Measurements from ENCODE around the gene TMEM86B. TPM values are rescaled to one million over a fixed set of nuclear protein-coding genes. Genes with fewer than 3 reads are reported as not detected.
A peak's percentile ranks its signal among the peaks of the same experiment; 100 is the strongest.

TMEM86B gene
- total and polyA plus RNA-seq, 8 donors, result 1.9 to 4.4 (median 2.7) TPM

DNA sequence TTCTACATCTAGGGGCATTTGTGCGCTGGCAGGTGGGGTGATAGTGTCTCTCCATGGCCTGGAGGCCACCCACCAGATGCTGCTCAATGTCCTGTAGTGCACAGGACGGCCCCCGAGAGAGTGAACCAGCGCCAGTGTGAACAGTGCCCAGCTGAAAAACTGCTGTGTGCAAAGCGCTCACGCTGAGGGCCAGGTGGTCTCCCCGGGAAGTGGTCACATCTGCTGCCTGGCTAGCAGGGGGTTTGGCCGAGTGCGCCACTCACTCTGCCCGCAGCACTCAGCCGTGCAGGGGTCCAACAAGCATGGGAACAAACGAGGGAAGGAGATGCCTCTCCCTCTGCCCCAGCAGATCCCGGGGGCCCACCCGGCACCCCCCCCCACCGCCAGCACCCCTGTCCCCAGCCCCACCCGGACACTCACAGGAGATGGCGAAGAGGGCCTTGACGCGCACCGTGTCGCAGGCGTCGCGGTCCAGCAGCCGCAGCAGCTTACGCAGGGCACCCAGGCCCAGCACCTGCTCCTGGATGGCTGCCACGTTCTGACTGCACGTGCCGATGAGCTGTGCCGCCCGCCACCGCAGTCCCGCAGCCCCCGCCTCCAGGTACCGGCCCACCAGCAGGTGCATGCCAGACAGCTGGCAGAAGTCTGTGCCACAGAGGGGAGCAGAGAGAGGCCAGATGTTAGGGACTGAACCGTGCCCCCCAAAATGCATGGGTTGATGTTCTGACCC, 45.6 kb upstream of the TMEM86B start:
- Histone ChIP-seq H3K9me3 (no peaks in the 10 kb centered on the region), H3K27me3 (no peaks in the 10 kb centered on the region), H3K4me1 (peaks cover 2 to 3% of the 10 kb centered on the region in 2 donors), H3K4me3 (no peak overlapping the region), H3K36me3 (peaks cover 0 to 56% of the 10 kb centered on the region in 2 donors), H3K27ac (no peak overlapping the region)
- TF ChIP-seq, protein P1, sequence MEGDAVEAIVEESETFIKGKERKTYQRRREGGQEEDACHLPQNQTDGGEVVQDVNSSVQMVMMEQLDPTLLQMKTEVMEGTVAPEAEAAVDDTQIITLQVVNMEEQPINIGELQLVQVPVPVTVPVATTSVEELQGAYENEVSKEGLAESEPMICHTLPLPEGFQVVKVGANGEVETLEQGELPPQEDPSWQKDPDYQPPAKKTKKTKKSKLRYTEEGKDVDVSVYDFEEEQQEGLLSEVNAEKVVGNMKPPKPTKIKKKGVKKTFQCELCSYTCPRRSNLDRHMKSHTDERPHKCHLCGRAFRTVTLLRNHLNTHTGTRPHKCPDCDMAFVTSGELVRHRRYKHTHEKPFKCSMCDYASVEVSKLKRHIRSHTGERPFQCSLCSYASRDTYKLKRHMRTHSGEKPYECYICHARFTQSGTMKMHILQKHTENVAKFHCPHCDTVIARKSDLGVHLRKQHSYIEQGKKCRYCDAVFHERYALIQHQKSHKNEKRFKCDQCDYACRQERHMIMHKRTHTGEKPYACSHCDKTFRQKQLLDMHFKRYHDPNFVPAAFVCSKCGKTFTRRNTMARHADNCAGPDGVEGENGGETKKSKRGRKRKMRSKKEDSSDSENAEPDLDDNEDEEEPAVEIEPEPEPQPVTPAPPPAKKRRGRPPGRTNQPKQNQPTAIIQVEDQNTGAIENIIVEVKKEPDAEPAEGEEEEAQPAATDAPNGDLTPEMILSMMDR (IDR thresholded peaks at IDR 0.05), result no peak
- intact Hi-C loops (cut with DNase I), result no loop called here
- ATAC-seq, result no peak
- peak in 1 of 4 donors; percentile 55 for DNase-seq

DNA sequence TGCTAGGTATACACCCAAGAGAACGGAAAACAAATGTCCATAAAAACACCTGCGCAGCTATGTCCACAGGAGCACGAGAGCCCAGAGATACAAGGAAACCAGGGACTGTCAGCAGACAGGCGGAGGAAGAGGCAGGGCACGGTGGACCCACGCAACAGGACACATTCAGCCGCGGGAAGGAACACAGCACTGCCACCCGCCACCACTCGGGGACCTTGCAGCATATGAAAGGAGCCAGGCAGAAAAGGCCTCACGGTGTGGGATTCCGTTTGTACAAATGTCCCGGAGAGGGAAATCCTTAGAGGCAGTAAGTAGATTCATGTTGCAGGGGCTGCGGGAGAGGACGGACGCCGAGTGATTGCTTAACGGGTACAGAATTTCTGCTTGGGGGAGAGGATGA, 43.6 kb upstream of the TMEM86B start:
- intact Hi-C loops (cut with DNase I), result no loop called here
- ATAC-seq (no peak), DNase-seq (peak in 1 of 4 donors; percentile 41)
- Histone ChIP-seq H3K9me3 (no peaks in the 10 kb centered on the region), H3K27me3 (no peaks in the 10 kb centered on the region), H3K4me3 (no peak overlapping the region), H3K36me3 (peaks cover 0 to 47% of the 10 kb centered on the region in 2 donors), H3K4me1 (no peaks in the 10 kb centered on the region), H3K27ac (no peak overlapping the region)
- TF ChIP-seq, protein P1 (IDR thresholded peaks at IDR 0.05), result no peak

DNA sequence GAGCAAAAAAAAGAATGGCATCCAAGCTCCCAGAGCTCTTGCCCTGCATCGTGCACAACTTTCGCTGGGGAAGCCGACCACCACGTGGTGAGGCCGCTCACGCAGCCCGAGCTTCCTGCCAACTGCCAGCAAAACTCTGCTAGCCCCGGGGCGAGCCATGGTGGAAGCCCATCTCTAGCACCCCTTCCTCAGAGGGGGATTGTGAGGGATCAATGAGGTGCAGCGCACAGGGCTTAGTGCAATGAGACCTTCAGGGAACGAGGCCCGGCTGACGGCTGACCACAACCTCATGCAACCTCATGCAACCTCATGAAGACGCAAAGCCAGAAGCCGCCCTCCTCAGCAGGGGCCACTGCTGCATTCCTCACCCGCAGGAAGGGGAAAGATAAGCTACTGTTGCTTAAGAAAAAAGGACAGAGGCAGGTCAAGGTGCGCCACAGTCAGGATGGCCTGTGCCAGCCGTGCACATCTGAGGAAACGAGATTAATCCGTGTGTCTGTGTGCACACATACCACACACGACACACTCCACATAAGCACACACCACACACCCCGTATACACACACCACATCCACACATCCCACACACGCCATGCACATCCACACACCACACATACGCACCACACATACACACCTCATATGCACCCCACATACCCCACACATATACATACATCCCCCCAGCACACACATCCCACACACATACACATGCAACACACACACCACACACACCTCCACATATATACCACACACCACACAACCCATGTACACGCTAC, 41.8 kb upstream of the TMEM86B start:
- Histone ChIP-seq H3K4me1 (no peaks in the 10 kb centered on the region), H3K36me3 (peaks cover 0 to 33% of the 10 kb centered on the region in 2 donors), H3K4me3 (no peak overlapping the region), H3K9me3 (no peaks in the 10 kb centered on the region), H3K27me3 (no peaks in the 10 kb centered on the region), H3K27ac (no peak overlapping the region)
- TF ChIP-seq, protein P1 (IDR thresholded peaks at IDR 0.05), result no peak
- DNase-seq (peak in 1 of 4 donors; percentile 50), ATAC-seq (no peak)
- intact Hi-C loops (cut with DNase I), result no loop called here

DNA sequence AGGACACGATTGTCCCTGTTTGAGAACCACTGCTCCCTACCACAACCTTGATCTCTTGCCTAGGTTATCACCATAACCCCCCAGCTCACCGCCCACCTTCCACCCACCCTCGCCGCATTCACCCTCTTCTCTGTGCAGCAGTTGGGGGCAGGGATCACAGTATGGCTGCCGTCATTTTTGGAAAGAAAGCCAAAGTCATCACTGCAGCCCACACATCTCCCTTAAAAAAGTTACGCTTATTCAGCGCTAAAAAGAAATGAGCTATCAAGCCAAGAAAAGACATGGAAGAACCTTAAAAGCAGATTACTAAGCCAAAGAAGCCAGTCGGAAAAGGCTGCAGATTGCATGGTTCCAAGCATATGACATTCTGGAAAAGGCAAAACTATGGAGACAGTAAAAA, 40.7 kb upstream of the TMEM86B start:
- Histone ChIP-seq H3K4me3 (no peak overlapping the region), H3K27ac (no peak overlapping the region), H3K9me3 (no peaks in the 10 kb centered on the region), H3K27me3 (no peaks in the 10 kb centered on the region), H3K4me1 (no peaks in the 10 kb centered on the region), H3K36me3 (peaks cover 0 to 24% of the 10 kb centered on the region in 2 donors)
- TF ChIP-seq, protein P1 (IDR thresholded peaks at IDR 0.05), result no peak
- DNase-seq (no peak), ATAC-seq (no peak)
- intact Hi-C loops (cut with DNase I), result no loop called here

DNA sequence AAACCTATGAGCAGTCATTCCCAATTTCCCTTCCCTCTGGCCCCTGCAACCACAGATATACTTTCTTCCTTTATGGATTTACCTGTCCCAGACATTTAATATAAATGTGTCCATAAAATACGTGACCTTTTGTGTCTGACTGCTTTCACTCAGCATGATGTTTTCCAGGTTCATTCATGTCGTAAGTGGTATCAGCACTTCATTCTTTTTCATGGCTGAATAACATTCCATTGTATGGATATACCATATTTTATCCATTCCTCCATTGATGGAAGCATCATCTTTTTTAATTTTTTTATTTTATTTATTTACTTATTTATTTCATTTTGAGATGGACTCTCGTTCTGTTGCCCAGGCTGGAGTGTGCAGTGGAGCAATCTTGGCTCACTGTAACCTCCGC, 38.3 kb upstream of the TMEM86B start:
- Histone ChIP-seq H3K9me3 (no peaks in the 10 kb centered on the region), H3K27ac (no peak overlapping the region), H3K4me3 (no peak overlapping the region), H3K4me1 (no peaks in the 10 kb centered on the region), H3K36me3 (peaks cover 0 to 9% of the 10 kb centered on the region in 2 donors), H3K27me3 (no peaks in the 10 kb centered on the region)
- intact Hi-C loops (cut with DNase I), result no loop called here
- DNase-seq (no peak), ATAC-seq (no peak)
- TF ChIP-seq, protein P1 (IDR thresholded peaks at IDR 0.05), result no peak

Measured in left lung (tissue), 10 donors.